Testis (tissue), 2 donors: ENCODE measurements around the gene IMPG1.

Experiments used
- CTCF ChIP-seq, 3 experiments: fragments of 450-650 bp in 2 of 3; fragments of 200-600 bp in 1 of 3; sonication (generic) in 1 of 3; IDR thresholded peaks; one replicate each; pipeline ENCODE4 v1.5.1; 2016 to 2019; ENCODE audit warnings: antibody characterized with exemption in 3 of 3, mild to moderate bottlenecking in 2 of 3, moderate library complexity in 1 of 3
- POLR2A ChIP-seq: fragments of 450-650 bp; IDR thresholded peaks from one replicate; pipeline ENCODE4 v1.6.1; 2017; ENCODE audit warnings: antibody characterized with exemption, mild to moderate bottlenecking, moderate library complexity

GRCh38 chr6:76073281-76073680 lies 819 bp upstream of the IMPG1 start:
- TF ChIP-seq CTCF (IDR thresholded peaks at IDR 0.05) (no peak), POLR2A (no peak)
